T-helper 1 cell treated with Interleukin-12 subunit alpha and Interleukin-12 subunit beta and Interleukin-4 antibody, amounts not matched to agents 30 ng/mL and 1 ng/mL, for 36 hours (primary cell): ENCODE measurements around the gene POR. TPM values are rescaled to one million over a fixed set of nuclear protein-coding genes. Genes with fewer than 3 reads are reported as not detected.

Source experiments
- intact Hi-C: fragments of 100-400 bp; cut with micrococcal nuclease; formaldehyde crosslinking; loops from one replicate; pipeline ENCODE4 v1.15.1; 2024
- total RNA-seq: library from RNA; stranded (reverse); gene quantifications from 2 replicates; pipeline ENCODE4 v1.2.3, GENCODE V29; 2022

POR gene
- total RNA-seq, 1 donor from 2014 or later = 78.0 TPM

GRCh38 chr7:75948179-75948578 is 33.2 kb downstream of the POR start:
- intact Hi-C loops = no loop called here

DNA sequence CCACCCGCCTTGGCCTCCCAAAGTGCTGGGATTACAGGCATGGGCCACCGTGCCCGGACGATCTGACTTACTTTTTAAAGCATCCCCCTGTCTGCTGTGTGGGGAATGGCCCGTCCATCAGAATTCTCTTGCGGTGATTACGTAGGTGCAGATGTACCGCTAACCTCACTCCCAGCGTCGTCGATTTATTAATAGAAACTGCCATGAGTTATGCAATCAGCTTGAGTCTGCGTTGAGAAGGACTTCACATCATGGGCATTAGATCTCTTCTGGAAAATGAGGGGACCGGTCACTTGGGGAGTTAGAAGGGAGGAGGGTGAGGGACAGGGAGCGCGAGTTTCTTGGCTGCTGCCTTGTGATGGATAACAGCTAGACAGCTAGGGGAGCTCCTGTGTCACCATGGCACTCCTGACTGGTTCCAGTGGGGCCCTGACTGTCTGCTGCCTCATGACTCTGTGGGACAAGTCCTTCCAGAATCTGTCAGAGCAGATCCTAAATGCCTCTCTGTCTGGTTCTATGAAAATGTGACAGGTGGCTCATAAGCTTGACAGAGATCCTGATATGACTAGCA is 35.2 kb downstream of the POR start:
- intact Hi-C loops = no loop called here

DNA sequence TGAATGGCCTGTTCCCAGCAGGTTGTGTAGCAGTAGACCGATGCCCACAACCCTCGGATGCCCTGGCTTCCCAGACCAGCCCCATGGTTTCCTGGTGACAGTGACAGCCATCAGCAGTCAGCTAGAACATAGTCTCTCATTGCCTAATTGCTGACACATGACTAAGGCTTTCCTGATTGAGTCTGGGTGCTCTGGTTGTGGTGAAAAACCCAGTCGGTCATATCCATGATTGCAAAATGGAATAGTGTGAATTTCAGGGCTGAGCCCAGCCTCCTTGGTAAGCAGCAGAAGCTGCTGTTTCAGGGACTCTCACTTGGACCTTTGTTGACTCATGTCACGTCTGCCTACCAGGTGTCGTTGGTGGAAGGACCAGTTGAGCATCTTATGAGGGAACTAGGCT is 36.6 kb downstream of the POR start:
- intact Hi-C loops = no loop called here

GRCh38 chr7:75953431-75953830 is 38.5 kb downstream of the POR start:
- intact Hi-C loops = no loop called here

GRCh38 chr7:75953931-75954330 is 39.0 kb downstream of the POR start:
- intact Hi-C loops = no loop called here

GRCh38 chr7:75955331-75955955 is 40.5 kb downstream of the POR start:
- intact Hi-C loops = no loop called here

GRCh38 chr7:75957021-75957736 is 42.2 kb downstream of the POR start:
- intact Hi-C loops = no loop called here

GRCh38 chr7:75958802-75959543 is 44.0 kb downstream of the POR start:
- intact Hi-C loops = no loop called here

- intact Hi-C loops = no loop called here
Observed at GRCh38 chr7:75960372-75960771, 45.4 kb downstream of the POR start.

DNA sequence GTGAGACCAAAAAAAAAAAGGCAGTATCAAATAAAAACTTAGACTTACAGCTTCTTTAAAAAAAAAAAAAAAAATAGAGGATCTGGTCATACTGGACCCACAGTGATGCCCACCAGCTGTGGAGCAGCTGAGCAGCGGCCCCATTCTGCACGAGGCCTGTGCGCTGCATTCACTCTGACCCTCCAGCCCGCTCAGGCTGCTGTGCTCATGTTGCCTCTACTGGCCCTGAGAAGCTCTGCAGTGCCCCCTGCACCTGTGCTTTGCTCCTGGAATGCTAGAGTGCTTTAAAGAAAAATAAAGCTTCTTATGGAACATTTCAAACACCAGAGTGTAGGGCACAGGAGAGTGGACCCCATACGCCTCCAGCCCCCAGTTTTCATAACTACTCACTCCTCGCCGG is 46.3 kb downstream of the POR start:
- intact Hi-C loops = no loop called here

DNA sequence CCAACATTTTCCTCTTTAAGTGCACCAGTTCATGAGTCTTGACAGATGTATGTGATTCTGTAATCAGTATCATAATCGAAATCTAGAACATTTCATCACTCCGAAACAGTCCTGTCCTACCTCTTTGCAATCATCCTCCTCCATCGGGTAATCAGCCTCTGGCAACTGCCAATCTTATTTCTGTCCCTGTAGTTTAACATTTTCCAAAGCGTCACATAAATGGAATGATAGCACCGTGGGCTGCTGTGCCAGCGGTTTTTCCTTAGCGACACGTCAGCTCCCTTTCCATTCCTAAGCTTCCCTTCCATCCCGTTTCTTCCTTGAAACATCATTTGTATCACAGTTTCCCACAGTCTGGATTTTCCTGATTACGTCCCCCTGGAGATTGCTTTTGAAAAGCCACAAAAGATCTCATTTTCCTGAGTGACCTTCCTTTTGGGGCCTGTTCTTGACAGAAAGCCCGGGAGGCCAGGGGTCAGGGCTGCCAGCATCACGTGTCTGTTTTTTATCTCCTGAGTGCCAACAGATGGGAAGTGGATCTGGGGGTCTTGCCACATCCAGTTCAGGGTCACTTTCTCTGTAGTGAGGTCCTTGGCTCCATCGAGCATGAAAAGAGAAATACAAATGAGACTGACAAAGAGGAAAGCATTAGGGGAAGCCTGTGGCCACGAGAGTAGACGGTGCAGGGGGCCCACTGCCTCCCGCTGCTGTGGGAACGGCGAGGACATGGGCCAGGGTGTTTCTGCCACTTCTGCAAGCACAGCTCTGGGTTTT is 47.8 kb downstream of the POR start:
- intact Hi-C loops = no loop called here

DNA sequence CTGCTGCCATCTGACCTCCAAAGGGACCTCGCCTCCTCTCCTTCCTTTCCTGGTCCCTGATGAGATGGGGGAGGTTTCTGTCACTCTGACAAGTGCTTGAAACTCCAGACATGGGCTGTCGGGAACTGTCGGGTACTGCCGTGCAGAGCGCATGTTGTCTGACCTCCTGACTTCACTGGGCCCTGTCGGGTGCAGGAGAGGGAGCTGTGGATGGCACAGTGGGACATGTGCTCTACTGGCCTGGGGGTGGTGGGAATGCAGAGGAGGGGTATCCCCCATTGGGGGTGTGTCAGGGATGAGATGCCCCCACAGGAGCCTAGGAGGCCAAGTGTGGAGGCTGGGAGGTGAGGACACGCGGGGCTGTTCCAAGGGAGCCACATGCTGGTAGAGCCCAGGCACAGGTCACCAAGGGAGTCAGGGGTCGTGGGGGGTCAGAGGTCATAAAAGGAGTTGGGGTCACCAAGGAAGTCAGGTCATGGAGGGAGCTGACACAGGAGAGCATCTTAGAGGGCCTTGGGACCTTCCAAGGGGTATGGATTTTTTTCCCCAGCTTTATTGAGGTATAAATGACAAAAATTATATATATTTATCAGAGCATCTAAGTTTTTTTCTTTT is 48.5 kb downstream of the POR start:
- intact Hi-C loops = no loop called here

DNA sequence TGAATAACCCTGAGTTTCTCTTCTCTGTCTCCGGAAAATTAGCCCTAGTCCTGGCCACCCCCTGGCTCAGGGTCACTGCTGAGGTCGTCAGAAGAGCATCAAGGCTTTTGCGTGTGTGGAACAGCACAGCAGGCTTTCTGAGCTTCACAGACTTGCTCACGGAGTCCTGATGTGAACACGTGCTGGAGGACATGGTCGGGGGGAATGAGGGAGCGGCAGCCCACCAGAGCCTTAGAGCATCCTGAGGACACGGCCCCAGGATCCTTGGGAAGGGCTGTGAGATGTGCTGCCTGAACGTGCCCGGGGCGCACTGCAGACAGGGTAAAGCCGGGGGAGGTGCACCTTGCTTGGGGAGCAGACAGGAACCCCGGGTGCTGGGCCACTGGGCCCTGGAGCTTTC is 50.7 kb downstream of the POR start:
- intact Hi-C loops = no loop called here

GRCh38 chr7:75966190-75966961 is 51.4 kb downstream of the POR start:
- intact Hi-C loops = no loop called here

GRCh38 chr7:75967055-75967454 is 52.1 kb downstream of the POR start:
- intact Hi-C loops = no loop called here

- intact Hi-C loops = no loop called here
Observed at GRCh38 chr7:75967487-75967997, 52.6 kb downstream of the POR start.

DNA sequence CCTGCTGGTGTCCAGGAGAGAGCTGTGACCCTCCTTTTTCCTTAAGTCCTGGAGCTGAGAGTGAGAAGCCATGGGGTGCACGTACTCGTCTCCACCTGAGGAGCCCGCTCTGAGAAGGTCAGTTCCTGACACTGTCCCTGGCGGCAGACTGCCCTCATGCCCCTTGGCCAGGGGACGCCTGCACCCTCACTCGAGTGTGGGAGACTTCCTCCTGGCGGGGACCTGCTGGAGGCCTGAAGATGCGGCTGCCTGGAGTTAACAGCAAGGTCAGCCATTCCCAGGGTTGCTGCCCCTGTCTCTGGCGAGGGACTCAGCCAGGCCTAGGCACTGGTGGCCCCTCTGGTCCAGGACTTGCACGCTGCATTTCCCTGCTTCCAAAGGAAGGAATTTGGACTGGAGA is 53.1 kb downstream of the POR start:
- intact Hi-C loops = no loop called here

DNA sequence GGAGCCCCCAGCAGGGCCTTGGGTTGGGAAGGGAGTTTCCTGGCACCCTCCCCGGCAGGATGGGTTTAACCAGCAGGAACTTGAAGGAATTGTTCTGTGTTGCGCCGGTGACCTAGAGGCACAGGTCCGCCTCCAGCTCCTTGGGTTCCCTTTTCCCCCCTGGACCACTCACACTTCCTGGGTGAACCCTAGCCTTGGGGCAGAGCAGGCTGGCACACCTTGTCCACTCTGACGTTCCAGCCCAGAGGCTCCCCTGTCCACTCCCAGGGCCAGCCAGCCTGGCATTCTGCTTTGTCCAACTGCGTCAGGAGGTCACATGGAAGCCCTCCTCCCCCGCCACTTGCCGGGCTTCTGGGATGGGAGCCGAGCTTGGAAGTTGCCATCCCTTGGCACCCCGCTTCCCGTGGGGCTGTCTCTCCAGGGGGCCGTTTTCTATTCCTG is 53.6 kb downstream of the POR start:
- intact Hi-C loops = no loop called here

DNA sequence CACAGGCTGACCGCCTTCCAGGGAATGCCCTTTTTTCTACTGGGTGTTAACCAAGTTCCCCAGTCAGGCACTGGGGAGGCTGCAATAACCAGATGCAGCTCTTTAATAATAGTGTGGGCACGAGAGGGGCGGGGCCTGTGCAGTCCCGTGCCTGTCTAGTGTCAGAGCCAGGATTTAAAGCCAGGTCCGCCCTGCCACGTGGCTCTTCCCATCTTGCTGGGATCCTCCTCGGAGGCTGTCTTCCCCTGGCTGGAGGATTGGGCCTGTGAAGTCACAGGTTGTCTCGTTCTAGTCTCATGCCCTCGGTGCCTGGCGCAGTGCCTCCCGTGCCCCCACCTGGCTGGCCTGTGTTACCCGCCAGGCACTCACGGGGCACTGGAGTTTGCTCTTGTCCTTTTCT is 54.2 kb downstream of the POR start:
- intact Hi-C loops = no loop called here
